Progenitor cell of endocrine pancreas (in vitro differentiated cells): ENCODE measurements around the gene MAN1C1. TPM values are rescaled to one million over a fixed set of nuclear protein-coding genes. Genes with fewer than 3 reads are reported as not detected.

ENCODE experiments used
- DNase-seq: peaks from one replicate; pipeline ENCODE4 v3.0.0; 2021; ENCODE audit warnings: low spot score; ENCODE audit not compliant: unreplicated experiment
- H3K27ac Mint-ChIP-seq: 2 replicates; pipeline ENCODE4 v1.8.0; 2021; ENCODE audit warnings: mild to moderate bottlenecking, moderate library complexity, mixed read lengths
- H3K27me3 Mint-ChIP-seq: 2 replicates; pipeline ENCODE4 v1.8.0; 2021; ENCODE audit warnings: mixed read lengths
- H3K36me3 Mint-ChIP-seq: 2 replicates; pipeline ENCODE4 v1.8.0; 2022; ENCODE audit warnings: mixed read lengths; ENCODE audit not compliant: insufficient read depth
- H3K4me1 Mint-ChIP-seq: 2 replicates; pipeline ENCODE4 v1.8.0; 2021; ENCODE audit warnings: low read depth, mixed read lengths
- H3K4me3 Mint-ChIP-seq: 2 replicates; pipeline ENCODE4 v1.8.0; 2021; ENCODE audit warnings: low read depth, mild to moderate bottlenecking, moderate library complexity, mixed read lengths
- H3K9me3 Mint-ChIP-seq: 2 replicates; pipeline ENCODE4 v1.8.0; 2021; ENCODE audit warnings: low read depth, mixed read lengths
- total RNA-seq: library from RNA; stranded (reverse); gene quantifications from 2 replicates; pipeline ENCODE4 v1.2.1, GENCODE V29; 2021
- TF ChIP-seq, protein P1 (sequence below): fragments of 200-600 bp; sonication (generic); IDR thresholded peaks from one replicate; pipeline ENCODE4 v1.5.0; 2021; ENCODE audit warnings: antibody characterized with exemption, mild to moderate bottlenecking; ENCODE audit not compliant: unreplicated experiment

MAN1C1 gene
- total RNA-seq, 1 donor from 2014 or later = 5.1 TPM

DNA sequence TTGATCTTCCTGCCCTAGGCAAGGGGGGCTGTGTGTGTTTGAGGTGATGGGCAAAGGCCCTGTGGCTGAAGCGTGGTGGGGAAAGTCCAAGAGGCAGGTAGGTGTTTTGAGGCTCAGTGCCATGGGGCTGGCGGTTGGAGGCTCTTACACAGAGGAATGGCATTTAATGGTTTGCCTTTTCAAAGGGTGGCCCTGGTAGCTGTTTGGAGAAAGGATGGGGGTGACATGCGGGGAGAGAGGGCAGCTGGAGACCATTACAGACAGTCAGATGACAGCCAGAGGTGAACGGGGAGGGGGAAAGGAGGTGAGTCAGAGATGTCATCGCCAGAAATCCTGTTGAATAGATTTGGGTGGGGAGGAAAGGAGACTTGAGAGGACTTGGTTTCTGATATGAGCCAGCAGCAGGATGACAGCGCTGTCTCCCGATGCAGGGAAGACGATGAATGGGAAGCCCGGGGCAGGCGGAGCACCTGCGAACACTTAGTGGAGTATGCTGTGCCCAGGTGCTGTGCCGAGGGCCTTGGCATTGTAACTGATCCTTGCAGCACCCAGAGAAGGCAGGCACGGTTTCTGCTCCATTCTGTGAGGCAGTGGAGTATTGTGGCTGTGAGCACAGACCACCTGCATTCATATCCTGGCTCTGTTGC lies 56.3 kb downstream of the MAN1C1 start:
- TF ChIP-seq, protein P1, sequence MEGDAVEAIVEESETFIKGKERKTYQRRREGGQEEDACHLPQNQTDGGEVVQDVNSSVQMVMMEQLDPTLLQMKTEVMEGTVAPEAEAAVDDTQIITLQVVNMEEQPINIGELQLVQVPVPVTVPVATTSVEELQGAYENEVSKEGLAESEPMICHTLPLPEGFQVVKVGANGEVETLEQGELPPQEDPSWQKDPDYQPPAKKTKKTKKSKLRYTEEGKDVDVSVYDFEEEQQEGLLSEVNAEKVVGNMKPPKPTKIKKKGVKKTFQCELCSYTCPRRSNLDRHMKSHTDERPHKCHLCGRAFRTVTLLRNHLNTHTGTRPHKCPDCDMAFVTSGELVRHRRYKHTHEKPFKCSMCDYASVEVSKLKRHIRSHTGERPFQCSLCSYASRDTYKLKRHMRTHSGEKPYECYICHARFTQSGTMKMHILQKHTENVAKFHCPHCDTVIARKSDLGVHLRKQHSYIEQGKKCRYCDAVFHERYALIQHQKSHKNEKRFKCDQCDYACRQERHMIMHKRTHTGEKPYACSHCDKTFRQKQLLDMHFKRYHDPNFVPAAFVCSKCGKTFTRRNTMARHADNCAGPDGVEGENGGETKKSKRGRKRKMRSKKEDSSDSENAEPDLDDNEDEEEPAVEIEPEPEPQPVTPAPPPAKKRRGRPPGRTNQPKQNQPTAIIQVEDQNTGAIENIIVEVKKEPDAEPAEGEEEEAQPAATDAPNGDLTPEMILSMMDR = no peak
- Mint-ChIP-seq H3K4me1 (peaks cover 5% of the 10 kb centered on the region), H3K27me3 (peaks cover 9% of the 10 kb centered on the region), H3K27ac (no peak overlapping the region), H3K36me3 (no peaks in the 10 kb centered on the region), H3K9me3 (no peaks in the 10 kb centered on the region), H3K4me3 (no peak overlapping the region)
- no peak for DNase-seq

DNA sequence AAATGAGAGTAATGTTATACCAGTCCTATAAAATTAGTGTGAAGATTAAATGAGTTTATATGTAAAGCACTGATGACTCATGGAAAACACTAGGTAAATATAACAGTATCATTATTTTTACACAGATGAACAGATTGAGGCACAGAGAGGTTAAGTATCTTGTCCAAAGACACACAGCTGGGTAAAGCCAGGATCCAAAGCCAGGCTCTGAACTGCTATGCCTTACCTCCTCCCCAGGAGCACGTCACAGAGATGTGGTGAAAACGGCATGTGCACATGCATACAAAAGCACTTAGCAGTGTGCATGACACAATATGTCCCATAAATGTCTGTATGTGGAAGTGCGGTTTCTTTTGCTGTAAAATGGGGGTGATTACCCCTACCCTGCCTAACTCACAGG lies 56.9 kb downstream of the MAN1C1 start:
- DNase-seq = no peak
- no peak overlapping the region for H3K4me3 Mint-ChIP-seq
- no peaks in the 10 kb centered on the region for H3K9me3 Mint-ChIP-seq
- peaks cover 9% of the 10 kb centered on the region for H3K27me3 Mint-ChIP-seq
- H3K27ac Mint-ChIP-seq = no peak overlapping the region
- H3K4me1 Mint-ChIP-seq = peaks cover 1% of the 10 kb centered on the region
- TF ChIP-seq, protein P1 = no peak
- no peaks in the 10 kb centered on the region for H3K36me3 Mint-ChIP-seq

DNA sequence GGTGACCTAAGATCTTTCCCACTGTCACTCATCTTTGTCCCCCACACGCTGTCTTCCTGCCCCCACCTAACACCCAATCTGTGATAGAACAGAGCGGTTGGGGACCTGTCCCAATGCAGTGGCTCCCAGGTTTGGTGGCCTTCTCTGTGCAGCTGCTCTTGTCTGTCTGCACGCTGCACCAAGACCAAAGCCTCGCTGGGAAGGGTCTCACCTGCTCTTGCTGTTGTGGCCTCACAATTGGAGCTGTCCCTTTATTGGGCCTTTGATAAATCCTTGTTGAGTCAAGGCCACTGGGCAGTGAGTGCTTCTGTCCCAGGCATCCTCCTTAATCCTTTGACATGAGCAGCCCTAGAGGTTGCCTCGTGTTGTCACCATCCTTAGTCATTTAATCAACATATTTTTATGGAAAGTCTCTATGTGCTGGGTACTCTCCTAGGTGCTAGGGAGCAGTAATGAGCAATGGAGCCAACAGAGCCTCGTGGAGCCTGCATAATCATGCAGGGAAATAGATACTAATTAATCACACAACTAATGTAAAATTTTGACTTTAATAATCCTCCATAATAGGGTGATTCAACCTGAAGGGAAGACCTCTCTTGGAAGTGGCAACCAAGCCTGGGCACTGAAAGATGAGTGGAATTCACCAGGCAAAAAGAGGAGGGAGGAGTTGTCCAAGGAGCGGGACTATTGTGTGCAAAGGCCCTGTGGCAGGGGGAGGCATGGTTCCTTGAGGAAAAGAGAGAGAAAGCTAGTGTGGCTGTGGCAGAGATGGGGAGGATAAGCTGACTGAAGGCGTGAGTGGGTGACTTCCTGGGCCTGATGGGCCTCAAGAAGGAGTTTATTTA lies 57.6 kb downstream of the MAN1C1 start:
- Mint-ChIP-seq H3K27ac (no peak overlapping the region), H3K36me3 (no peaks in the 10 kb centered on the region), H3K4me3 (no peak overlapping the region), H3K4me1 (peaks cover 1% of the 10 kb centered on the region), H3K9me3 (no peaks in the 10 kb centered on the region), H3K27me3 (peaks cover 12% of the 10 kb centered on the region)
- DNase-seq = no peak
- TF ChIP-seq, protein P1 = no peak

DNA sequence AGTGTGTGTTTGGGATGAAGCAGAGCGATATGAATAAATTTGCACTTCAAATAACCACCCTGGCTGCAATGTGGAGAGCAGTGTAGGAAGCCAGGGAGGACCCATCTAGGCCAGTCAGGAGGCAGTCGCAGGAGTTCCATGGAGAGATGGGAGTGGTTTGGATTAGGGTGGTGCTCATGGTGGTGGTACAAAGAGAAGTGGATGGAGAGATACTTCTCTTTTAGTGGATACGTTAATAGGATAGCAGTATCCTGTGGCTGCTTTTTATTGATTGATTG lies 58.2 kb downstream of the MAN1C1 start:
- H3K4me3 Mint-ChIP-seq = no peak overlapping the region
- TF ChIP-seq, protein P1 = no peak

DNA sequence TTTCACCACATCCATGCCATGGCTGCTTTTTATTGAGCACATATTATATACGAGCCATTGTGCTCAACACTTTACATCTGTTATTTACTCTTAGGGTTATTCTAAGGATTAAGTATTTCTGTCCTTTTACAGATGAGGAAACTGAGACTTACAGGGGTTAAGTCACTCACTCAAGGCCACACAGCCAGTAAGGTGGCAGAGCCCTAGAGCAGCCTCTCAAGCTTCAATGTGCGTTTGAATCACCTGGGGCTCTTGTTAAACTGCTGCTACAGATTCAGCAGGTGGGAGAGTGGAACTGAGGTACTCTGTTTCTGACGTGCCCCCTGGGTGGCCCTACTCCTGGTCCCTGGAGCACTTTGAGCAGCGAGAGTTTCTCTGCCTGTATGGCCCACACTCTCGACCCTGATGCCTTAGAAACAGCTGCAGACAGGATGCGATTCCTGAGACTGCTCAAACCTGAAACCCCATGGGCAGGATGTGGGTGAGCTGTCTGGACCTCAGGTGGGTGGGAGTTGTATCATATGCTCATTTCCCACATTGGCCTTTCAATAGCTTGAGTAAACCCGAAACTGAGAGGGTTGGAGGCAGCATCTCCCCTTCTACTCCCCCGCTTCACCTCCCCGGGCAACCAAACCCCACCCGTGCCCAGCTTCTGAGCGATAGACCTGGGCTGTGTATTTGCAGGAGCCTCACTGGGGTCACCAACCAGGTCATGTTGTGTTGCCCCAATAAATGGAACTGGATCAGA lies 59.3 kb downstream of the MAN1C1 start:
- Mint-ChIP-seq H3K4me1 (peaks cover 1% of the 10 kb centered on the region), H3K4me3 (no peak overlapping the region), H3K27ac (no peak overlapping the region), H3K36me3 (no peaks in the 10 kb centered on the region), H3K27me3 (peaks cover 12% of the 10 kb centered on the region), H3K9me3 (no peaks in the 10 kb centered on the region)
- TF ChIP-seq, protein P1 = no peak
- no peak for DNase-seq

More for the DNA sequence above, 58.2 kb downstream of the MAN1C1 start:
- Mint-ChIP-seq H3K27ac (no peak overlapping the region), H3K9me3 (no peaks in the 10 kb centered on the region), H3K27me3 (peaks cover 12% of the 10 kb centered on the region), H3K36me3 (no peaks in the 10 kb centered on the region), H3K4me1 (peaks cover 1% of the 10 kb centered on the region)
- DNase-seq = no peak
